GM23338 (cell line): ENCODE results near the gene HNF1A. TPM values are rescaled to one million over a fixed set of nuclear protein-coding genes. Genes with fewer than 3 reads are reported as not detected.

ENCODE experiments used
- ATAC-seq: fragments of 200-7000 bp; cut with Tn5 transposase; 3 replicates; pipeline ENCODE4 v1.9.1; 2020
- DNase-seq: peaks from one replicate; pipeline ENCODE4 v3.0.0-alpha.2; 2015; ENCODE audit warnings: low spot score
- H2AFZ ChIP-seq: fragments of 200-600 bp; sonication (generic); 2 replicates; pipeline ENCODE4 v1.8.0; 2016; ENCODE audit warnings: antibody characterized with exemption, mild to moderate bottlenecking, moderate library complexity
- H3F3A ChIP-seq: fragments of 200-600 bp; sonication (generic); replicated peaks from 2 replicates; pipeline ENCODE4 v1.8.0; 2017; ENCODE audit warnings: antibody characterized with exemption, mixed run types, low read depth
- H3K27ac ChIP-seq: fragments of 200-600 bp; sonication (generic); 2 replicates; pipeline ENCODE4 v1.6.1; 2016; ENCODE audit warnings: low read depth
- H3K27me3 ChIP-seq: fragments of 200-600 bp; sonication (generic); 2 replicates; pipeline ENCODE4 v1.8.0; 2016; ENCODE audit warnings: mild to moderate bottlenecking, mixed run types, moderate library complexity; ENCODE audit not compliant: insufficient read depth
- H3K36me3 ChIP-seq: fragments of 200-600 bp; sonication (generic); 2 replicates; pipeline ENCODE4 v1.8.0; 2016; ENCODE audit warnings: mild to moderate bottlenecking; ENCODE audit not compliant: insufficient read depth
- H3K4me1 ChIP-seq: fragments of 200-600 bp; sonication (generic); 2 replicates; pipeline ENCODE4 v1.8.0; 2016; ENCODE audit warnings: mild to moderate bottlenecking, moderate library complexity; ENCODE audit not compliant: insufficient read depth
- H3K4me2 ChIP-seq: fragments of 200-600 bp; sonication (generic); 2 replicates; pipeline ENCODE4 v1.7.1; 2017; ENCODE audit warnings: mixed run types
- H3K4me3 ChIP-seq: fragments of 200-600 bp; sonication (generic); 2 replicates; pipeline ENCODE4 v1.6.1; 2016; ENCODE audit warnings: mixed run types
- H3K79me2 ChIP-seq: fragments of 200-600 bp; sonication (generic); replicated peaks from 2 replicates; pipeline ENCODE4 v1.8.0; 2017; ENCODE audit warnings: mild to moderate bottlenecking; ENCODE audit not compliant: insufficient read depth
- H3K9me2 ChIP-seq: fragments of 200-600 bp; sonication (generic); 2 replicates; pipeline ENCODE4 v1.8.0; 2017; ENCODE audit not compliant: insufficient read depth
- H4K20me1 ChIP-seq: fragments of 200-600 bp; sonication (generic); replicated peaks from 2 replicates; pipeline ENCODE4 v1.8.0; 2017; ENCODE audit warnings: mild to moderate bottlenecking; ENCODE audit not compliant: insufficient read depth
- H3K27ac Mint-ChIP-seq: 2 replicates; pipeline ENCODE4 v1.8.0; 2020; ENCODE audit warnings: inconsistent platforms, mild to moderate bottlenecking, moderate library complexity, mixed read lengths
- H3K27me3 Mint-ChIP-seq: 3 replicates; pipeline ENCODE4 v1.8.0; 2022; ENCODE audit warnings: low read depth, mild to moderate bottlenecking, moderate library complexity, mixed read lengths, inconsistent platforms; ENCODE audit not compliant: insufficient read depth, poor library complexity
- H3K36me3 Mint-ChIP-seq: 3 replicates; pipeline ENCODE4 v1.8.0; 2021; ENCODE audit warnings: low read depth, mild to moderate bottlenecking, inconsistent platforms, moderate library complexity, mixed read lengths
- H3K4me1 Mint-ChIP-seq: 3 replicates; pipeline ENCODE4 v1.8.0; 2020; ENCODE audit warnings: mild to moderate bottlenecking, inconsistent platforms, mixed read lengths
- H3K4me3 Mint-ChIP-seq: 3 replicates; pipeline ENCODE4 v1.8.0; 2021; ENCODE audit warnings: moderate library complexity, mild to moderate bottlenecking, inconsistent platforms, mixed read lengths
- H3K9me3 Mint-ChIP-seq: 3 replicates; pipeline ENCODE4 v1.8.0; 2020; ENCODE audit warnings: moderate library complexity, mild to moderate bottlenecking, inconsistent platforms, mixed read lengths
- CREB1 ChIP-seq: fragments of 250-450 bp; sonication (Bioruptor Pico); IDR thresholded peaks from 2 replicates; pipeline ENCODE4 v1.5.0; 2020; ENCODE audit warnings: low read depth, mild to moderate bottlenecking, moderate library complexity
- EZH2 ChIP-seq: fragments of 200-600 bp; sonication (generic); IDR thresholded peaks from one replicate; pipeline ENCODE4 v1.8.0; 2017; ENCODE audit warnings: antibody characterized with exemption, mild to moderate bottlenecking, low read depth; ENCODE audit not compliant: unreplicated experiment
- EZH2phosphoT487 ChIP-seq: fragments of 200-600 bp; sonication (generic); IDR thresholded peaks from one replicate; pipeline ENCODE4 v1.8.1; 2018; ENCODE audit warnings: antibody characterized with exemption; ENCODE audit not compliant: unreplicated experiment
- JUNB ChIP-seq: IDR thresholded peaks from one replicate; pipeline ENCODE4 v1.6.1; 2016; ENCODE audit warnings: antibody characterized with exemption; ENCODE audit not compliant: unreplicated experiment
- NANOG ChIP-seq: IDR thresholded peaks from 2 replicates; pipeline ENCODE4 v1.6.1; 2016; ENCODE audit warnings: antibody characterized with exemption, borderline replicate concordance
- POLR2AphosphoS5 ChIP-seq: IDR thresholded peaks from 2 replicates; pipeline ENCODE4 v1.6.1; 2016; ENCODE audit warnings: antibody characterized with exemption, low read depth
- STAT1 ChIP-seq: IDR thresholded peaks from one replicate; pipeline ENCODE4 v1.6.1; 2016; ENCODE audit warnings: antibody characterized with exemption; ENCODE audit not compliant: unreplicated experiment
- ZNF114 ChIP-seq: fragments of 250-450 bp; sonication (Bioruptor Pico); IDR thresholded peaks from 2 replicates; pipeline ENCODE4 v1.5.0; 2020; ENCODE audit warnings: mild to moderate bottlenecking, moderate library complexity
- ZNF331 ChIP-seq: fragments of 250-450 bp; sonication (Bioruptor Pico); IDR thresholded peaks from 2 replicates; pipeline ENCODE4 v1.5.0; 2020; ENCODE audit warnings: low read depth, mild to moderate bottlenecking, moderate library complexity
- polyA plus RNA-seq: library from polyadenylated mRNA; unstranded; fragments of >200 nt; fragmentation: Nextera tagmentation; extraction: Ambion mirVana; gene quantifications from 2 replicates; pipeline ENCODE4 v1.2.1, GENCODE V29; 2016
- total RNA-seq: library from RNA; depleted of rRNA; stranded (reverse); fragments of >200 nt; shearing (Covaris generic); gene quantifications from 2 replicates; pipeline ENCODE4 v1.2.3, GENCODE V29; 2014
- TF ChIP-seq, protein P1 (sequence below): IDR thresholded peaks from 2 replicates; pipeline ENCODE4 v1.6.1; 2016; ENCODE audit warnings: antibody characterized with exemption
- TF ChIP-seq, protein P2 (sequence below), 2 experiments: fragments of 200-600 bp in 1 of 2; sonication (generic) in 1 of 2; conservative IDR thresholded peaks; 2 replicates each; pipeline versions ENCODE4 v1.5.1 to v1.6.1; 2016 to 2017; ENCODE audit warnings: antibody characterized with exemption in 2 of 2, low read depth in 2 of 2, mild to moderate bottlenecking in 2 of 2, moderate library complexity in 1 of 2
- TF ChIP-seq, protein P3 (sequence below): fragments of 250-450 bp; sonication (Bioruptor Pico); IDR thresholded peaks from 2 replicates; pipeline ENCODE4 v1.5.0; 2020; ENCODE audit warnings: mild to moderate bottlenecking, moderate library complexity
- TF ChIP-seq, protein P4 (sequence below): IDR thresholded peaks from one replicate; pipeline ENCODE4 v1.6.1; 2018; ENCODE audit warnings: antibody characterized with exemption; ENCODE audit not compliant: unreplicated experiment

The HNF1A gene
- total and polyA plus RNA-seq, 2 experiments from 2014 or later, result 0.11 TPM; not detected in 1

DNA sequence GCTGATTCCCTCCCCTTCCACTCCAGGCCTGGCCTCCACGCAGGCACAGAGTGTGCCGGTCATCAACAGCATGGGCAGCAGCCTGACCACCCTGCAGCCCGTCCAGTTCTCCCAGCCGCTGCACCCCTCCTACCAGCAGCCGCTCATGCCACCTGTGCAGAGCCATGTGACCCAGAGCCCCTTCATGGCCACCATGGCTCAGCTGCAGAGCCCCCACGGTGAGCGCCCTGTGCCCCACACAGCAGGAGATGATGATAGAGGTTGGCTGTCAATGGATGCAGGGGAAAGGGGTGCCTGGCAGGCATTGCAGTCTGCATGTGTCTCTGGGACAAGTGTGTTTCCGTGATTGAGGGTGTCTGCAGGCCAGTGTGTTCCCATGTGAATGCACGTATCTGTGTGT lies 19.1 kb downstream of the HNF1A start:
- no peak for ATAC-seq
- Histone ChIP-seq H4K20me1 (no peaks in the 10 kb centered on the region), H3K36me3 (no peaks in the 10 kb centered on the region), H3K27me3 (no peaks in the 10 kb centered on the region), H3K4me3 (no peak overlapping the region), H3K79me2 (no peaks in the 10 kb centered on the region), H3K4me2 (no peak overlapping the region), H3K27ac (no peak overlapping the region), H3F3A (no peaks in the 10 kb centered on the region), H3K9me2 (no peaks in the 10 kb centered on the region), H2AFZ (no peak overlapping the region), H3K4me1 (peaks cover 4% of the 10 kb centered on the region; the same call in 1 of the 2 replicates)
- TF ChIP-seq, protein P1, sequence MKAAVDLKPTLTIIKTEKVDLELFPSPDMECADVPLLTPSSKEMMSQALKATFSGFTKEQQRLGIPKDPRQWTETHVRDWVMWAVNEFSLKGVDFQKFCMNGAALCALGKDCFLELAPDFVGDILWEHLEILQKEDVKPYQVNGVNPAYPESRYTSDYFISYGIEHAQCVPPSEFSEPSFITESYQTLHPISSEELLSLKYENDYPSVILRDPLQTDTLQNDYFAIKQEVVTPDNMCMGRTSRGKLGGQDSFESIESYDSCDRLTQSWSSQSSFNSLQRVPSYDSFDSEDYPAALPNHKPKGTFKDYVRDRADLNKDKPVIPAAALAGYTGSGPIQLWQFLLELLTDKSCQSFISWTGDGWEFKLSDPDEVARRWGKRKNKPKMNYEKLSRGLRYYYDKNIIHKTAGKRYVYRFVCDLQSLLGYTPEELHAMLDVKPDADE, result no peak
- TF ChIP-seq, protein P2, sequence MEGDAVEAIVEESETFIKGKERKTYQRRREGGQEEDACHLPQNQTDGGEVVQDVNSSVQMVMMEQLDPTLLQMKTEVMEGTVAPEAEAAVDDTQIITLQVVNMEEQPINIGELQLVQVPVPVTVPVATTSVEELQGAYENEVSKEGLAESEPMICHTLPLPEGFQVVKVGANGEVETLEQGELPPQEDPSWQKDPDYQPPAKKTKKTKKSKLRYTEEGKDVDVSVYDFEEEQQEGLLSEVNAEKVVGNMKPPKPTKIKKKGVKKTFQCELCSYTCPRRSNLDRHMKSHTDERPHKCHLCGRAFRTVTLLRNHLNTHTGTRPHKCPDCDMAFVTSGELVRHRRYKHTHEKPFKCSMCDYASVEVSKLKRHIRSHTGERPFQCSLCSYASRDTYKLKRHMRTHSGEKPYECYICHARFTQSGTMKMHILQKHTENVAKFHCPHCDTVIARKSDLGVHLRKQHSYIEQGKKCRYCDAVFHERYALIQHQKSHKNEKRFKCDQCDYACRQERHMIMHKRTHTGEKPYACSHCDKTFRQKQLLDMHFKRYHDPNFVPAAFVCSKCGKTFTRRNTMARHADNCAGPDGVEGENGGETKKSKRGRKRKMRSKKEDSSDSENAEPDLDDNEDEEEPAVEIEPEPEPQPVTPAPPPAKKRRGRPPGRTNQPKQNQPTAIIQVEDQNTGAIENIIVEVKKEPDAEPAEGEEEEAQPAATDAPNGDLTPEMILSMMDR (conservative IDR thresholded peaks at IDR 0.05; ENCODE audit: low read depth in 2 of 2), result no peak
- TF ChIP-seq ZNF331 (CRISPR knock-in tag) (no peak), EZH2 (no peak), JUNB (no peak), STAT1 (no peak), EZH2phosphoT487 (no peak), CREB1 (CRISPR knock-in tag) (no peak), ZNF114 (CRISPR knock-in tag) (no peak), NANOG (no peak), POLR2AphosphoS5 (no peak)
- TF ChIP-seq, protein P3, sequence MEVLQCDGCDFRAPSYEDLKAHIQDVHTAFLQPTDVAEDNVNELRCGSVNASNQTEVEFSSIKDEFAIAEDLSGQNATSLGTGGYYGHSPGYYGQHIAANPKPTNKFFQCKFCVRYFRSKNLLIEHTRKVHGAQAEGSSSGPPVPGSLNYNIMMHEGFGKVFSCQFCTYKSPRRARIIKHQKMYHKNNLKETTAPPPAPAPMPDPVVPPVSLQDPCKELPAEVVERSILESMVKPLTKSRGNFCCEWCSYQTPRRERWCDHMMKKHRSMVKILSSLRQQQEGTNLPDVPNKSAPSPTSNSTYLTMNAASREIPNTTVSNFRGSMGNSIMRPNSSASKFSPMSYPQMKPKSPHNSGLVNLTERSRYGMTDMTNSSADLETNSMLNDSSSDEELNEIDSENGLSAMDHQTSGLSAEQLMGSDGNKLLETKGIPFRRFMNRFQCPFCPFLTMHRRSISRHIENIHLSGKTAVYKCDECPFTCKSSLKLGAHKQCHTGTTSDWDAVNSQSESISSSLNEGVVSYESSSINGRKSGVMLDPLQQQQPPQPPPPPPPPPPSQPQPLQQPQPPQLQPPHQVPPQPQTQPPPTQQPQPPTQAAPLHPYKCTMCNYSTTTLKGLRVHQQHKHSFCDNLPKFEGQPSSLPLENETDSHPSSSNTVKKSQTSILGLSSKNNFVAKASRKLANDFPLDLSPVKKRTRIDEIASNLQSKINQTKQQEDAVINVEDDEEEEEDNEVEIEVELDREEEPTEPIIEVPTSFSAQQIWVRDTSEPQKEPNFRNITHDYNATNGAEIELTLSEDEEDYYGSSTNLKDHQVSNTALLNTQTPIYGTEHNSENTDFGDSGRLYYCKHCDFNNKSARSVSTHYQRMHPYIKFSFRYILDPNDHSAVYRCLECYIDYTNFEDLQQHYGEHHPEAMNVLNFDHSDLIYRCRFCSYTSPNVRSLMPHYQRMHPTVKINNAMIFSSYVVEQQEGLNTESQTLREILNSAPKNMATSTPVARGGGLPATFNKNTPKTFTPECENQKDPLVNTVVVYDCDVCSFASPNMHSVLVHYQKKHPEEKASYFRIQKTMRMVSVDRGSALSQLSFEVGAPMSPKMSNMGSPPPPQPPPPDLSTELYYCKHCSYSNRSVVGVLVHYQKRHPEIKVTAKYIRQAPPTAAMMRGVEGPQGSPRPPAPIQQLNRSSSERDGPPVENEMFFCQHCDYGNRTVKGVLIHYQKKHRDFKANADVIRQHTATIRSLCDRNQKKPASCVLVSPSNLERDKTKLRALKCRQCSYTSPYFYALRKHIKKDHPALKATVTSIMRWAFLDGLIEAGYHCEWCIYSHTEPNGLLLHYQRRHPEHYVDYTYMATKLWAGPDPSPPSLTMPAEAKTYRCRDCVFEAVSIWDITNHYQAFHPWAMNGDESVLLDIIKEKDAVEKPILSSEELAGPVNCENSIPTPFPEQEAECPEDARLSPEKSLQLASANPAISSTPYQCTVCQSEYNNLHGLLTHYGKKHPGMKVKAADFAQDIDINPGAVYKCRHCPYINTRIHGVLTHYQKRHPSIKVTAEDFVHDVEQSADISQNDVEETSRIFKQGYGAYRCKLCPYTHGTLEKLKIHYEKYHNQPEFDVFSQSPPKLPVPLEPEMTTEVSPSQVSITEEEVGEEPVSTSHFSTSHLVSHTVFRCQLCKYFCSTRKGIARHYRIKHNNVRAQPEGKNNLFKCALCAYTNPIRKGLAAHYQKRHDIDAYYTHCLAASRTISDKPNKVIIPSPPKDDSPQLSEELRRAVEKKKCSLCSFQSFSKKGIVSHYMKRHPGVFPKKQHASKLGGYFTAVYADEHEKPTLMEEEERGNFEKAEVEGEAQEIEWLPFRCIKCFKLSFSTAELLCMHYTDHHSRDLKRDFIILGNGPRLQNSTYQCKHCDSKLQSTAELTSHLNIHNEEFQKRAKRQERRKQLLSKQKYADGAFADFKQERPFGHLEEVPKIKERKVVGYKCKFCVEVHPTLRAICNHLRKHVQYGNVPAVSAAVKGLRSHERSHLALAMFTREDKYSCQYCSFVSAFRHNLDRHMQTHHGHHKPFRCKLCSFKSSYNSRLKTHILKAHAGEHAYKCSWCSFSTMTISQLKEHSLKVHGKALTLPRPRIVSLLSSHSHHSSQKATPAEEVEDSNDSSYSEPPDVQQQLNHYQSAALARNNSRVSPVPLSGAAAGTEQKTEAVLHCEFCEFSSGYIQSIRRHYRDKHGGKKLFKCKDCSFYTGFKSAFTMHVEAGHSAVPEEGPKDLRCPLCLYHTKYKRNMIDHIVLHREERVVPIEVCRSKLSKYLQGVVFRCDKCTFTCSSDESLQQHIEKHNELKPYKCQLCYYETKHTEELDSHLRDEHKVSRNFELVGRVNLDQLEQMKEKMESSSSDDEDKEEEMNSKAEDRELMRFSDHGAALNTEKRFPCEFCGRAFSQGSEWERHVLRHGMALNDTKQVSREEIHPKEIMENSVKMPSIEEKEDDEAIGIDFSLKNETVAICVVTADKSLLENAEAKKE, result no peak
- TF ChIP-seq, protein P4, sequence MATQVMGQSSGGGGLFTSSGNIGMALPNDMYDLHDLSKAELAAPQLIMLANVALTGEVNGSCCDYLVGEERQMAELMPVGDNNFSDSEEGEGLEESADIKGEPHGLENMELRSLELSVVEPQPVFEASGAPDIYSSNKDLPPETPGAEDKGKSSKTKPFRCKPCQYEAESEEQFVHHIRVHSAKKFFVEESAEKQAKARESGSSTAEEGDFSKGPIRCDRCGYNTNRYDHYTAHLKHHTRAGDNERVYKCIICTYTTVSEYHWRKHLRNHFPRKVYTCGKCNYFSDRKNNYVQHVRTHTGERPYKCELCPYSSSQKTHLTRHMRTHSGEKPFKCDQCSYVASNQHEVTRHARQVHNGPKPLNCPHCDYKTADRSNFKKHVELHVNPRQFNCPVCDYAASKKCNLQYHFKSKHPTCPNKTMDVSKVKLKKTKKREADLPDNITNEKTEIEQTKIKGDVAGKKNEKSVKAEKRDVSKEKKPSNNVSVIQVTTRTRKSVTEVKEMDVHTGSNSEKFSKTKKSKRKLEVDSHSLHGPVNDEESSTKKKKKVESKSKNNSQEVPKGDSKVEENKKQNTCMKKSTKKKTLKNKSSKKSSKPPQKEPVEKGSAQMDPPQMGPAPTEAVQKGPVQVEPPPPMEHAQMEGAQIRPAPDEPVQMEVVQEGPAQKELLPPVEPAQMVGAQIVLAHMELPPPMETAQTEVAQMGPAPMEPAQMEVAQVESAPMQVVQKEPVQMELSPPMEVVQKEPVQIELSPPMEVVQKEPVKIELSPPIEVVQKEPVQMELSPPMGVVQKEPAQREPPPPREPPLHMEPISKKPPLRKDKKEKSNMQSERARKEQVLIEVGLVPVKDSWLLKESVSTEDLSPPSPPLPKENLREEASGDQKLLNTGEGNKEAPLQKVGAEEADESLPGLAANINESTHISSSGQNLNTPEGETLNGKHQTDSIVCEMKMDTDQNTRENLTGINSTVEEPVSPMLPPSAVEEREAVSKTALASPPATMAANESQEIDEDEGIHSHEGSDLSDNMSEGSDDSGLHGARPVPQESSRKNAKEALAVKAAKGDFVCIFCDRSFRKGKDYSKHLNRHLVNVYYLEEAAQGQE, result no peak
- Mint-ChIP-seq H3K27ac (no peak overlapping the region), H3K4me3 (no peak overlapping the region), H3K27me3 (peaks cover 6% of the 10 kb centered on the region), H3K4me1 (peaks cover 2% of the 10 kb centered on the region; the same call in 2 of the 3 replicates), H3K9me3 (no peaks in the 10 kb centered on the region; the same call in 2 of the 3 replicates), H3K36me3 (peaks cover 6% of the 10 kb centered on the region)
- DNase-seq, result no peak
